ENCODE results near the gene UNC13B. TPM values are rescaled to one million over a fixed set of nuclear protein-coding genes. Genes with fewer than 3 reads are reported as not detected.

UNC13B gene
- total and polyA plus RNA-seq, 9 of the 15 experiments (the other 6 are each of a cell fraction or from before 2014, with no cell fraction given), result 2.4 to 11.5 (median 8.6) TPM

- POLR2A ChIA-PET, result no interaction called here
- H3K79me2 ChIP-seq (ENCODE audit: control insufficient read depth, insufficient read depth, low read length), result no peaks in the 10 kb centered on the region
- ATAC-seq, result no peak
- CTCF ChIA-PET (ENCODE audit: low intra/inter-chr PET ratio), result no interaction called here
- no peaks in the 10 kb centered on the region for H3K9me1 ChIP-seq (ENCODE audit: control insufficient read depth, insufficient read depth, low read length)
- no peaks in the 10 kb centered on the region for H3K27me3 ChIP-seq (ENCODE audit: control insufficient read depth in 2 of 2, insufficient read depth in 2 of 2, low read length in 2 of 2)
- WGBS (ENCODE audit: insufficient coverage, low coverage, missing lambda C conversion rate), result 25% methylated on average over 2 of the region's 2 CpGs
- no peak for DNase-seq (ENCODE audit: extremely low read depth in 1 of 4, low spot score in 3 of 4)
- H4K20me1 ChIP-seq (replicated peaks; ENCODE audit: control insufficient read depth, insufficient read depth, low read length), result no peaks in the 10 kb centered on the region
- intact Hi-C loops (cut with micrococcal nuclease) (no loop called here), in situ Hi-C loops (cut with MboI) (no loop called here)
- no peak overlapping the region for H3K27ac ChIP-seq (ENCODE audit: extremely low read depth, low read depth, low read length)
- no peak for FAIRE-seq
- TF ChIP-seq STAT5B (CRISPR knock-in tag; IDR thresholded peaks at IDR 0.05), result no peak
- TF ChIP-seq, protein P1, sequence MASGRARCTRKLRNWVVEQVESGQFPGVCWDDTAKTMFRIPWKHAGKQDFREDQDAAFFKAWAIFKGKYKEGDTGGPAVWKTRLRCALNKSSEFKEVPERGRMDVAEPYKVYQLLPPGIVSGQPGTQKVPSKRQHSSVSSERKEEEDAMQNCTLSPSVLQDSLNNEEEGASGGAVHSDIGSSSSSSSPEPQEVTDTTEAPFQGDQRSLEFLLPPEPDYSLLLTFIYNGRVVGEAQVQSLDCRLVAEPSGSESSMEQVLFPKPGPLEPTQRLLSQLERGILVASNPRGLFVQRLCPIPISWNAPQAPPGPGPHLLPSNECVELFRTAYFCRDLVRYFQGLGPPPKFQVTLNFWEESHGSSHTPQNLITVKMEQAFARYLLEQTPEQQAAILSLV (tag; IDR thresholded peaks at IDR 0.05), result no peak
- H3K4me2 ChIP-seq (ENCODE audit: insufficient read depth, low read length), result no peak overlapping the region
- H3K9ac ChIP-seq (ENCODE audit: insufficient read depth in 1 of 2, low read depth in 2 of 2, low read length in 2 of 2), result no peak overlapping the region
- H2AFZ ChIP-seq (ENCODE audit: low read depth, low read length), result no peak overlapping the region
- H3K36me3 ChIP-seq (ENCODE audit: control insufficient read depth, insufficient read depth, low read length), result no peaks in the 10 kb centered on the region
- BruUV-seq (replicated peaks), result no TSS peak
- H3K9me3 ChIP-seq (replicated peaks; ENCODE audit: control insufficient read depth, insufficient read depth, low read depth, low read length), result no peaks in the 10 kb centered on the region
- no peak overlapping the region for H3K4me3 ChIP-seq
- H3K4me1 ChIP-seq (replicated peaks in 1 of 2; ENCODE audit: control insufficient read depth in 2 of 2, insufficient read depth in 2 of 2, low read length in 2 of 2), result peaks cover 5 to 24% of the 10 kb centered on the region in 2 experiments; a peak in 3 of 5 replicates
These were observed 179.2 kb downstream of the UNC13B start for GRCh38 chr9:35341021-35341420.

DNA sequence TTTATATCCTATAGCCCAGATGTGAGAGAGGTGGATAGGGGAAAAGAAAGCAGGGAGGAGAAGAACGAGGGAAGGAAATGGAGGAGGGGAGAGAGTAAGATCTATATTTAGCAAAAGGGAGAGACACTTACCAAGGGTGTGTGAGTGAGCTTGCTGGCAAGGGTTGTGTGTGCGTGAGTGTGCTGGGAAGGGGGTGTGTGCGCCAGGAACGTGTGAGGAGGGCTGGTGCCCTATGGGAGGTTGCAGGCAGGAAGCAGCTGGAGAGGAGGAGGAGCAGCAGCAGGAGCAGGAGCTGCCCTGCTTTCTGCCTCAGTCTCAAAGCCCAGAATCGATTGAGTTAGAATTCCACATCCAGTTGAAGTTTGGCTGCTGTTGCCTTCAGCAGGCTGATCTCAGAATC is 179.8 kb downstream of the UNC13B start:
- in situ Hi-C loops (cut with MboI), result no loop called here
- intact Hi-C loops (cut with micrococcal nuclease), result no loop called here
- Histone ChIP-seq H3K9ac (ENCODE audit: insufficient read depth in 1 of 2, low read depth in 2 of 2, low read length in 2 of 2) (no peak overlapping the region), H3K9me3 (replicated peaks; ENCODE audit: control insufficient read depth, insufficient read depth, low read depth, low read length) (no peaks in the 10 kb centered on the region), H3K9me1 (ENCODE audit: control insufficient read depth, insufficient read depth, low read length) (no peaks in the 10 kb centered on the region), H3K27ac (ENCODE audit: extremely low read depth, low read depth, low read length) (no peak overlapping the region), H3K79me2 (ENCODE audit: control insufficient read depth, insufficient read depth, low read length) (no peaks in the 10 kb centered on the region), H3K4me1 (replicated peaks in 1 of 2; ENCODE audit: control insufficient read depth in 2 of 2, insufficient read depth in 2 of 2, low read length in 2 of 2) (peaks cover 5 to 24% of the 10 kb centered on the region in 2 experiments; a peak in 3 of 5 replicates), H3K4me3 (no peak overlapping the region), H4K20me1 (replicated peaks; ENCODE audit: control insufficient read depth, insufficient read depth, low read length) (no peaks in the 10 kb centered on the region), H2AFZ (ENCODE audit: low read depth, low read length) (no peak overlapping the region), H3K36me3 (ENCODE audit: control insufficient read depth, insufficient read depth, low read length) (no peaks in the 10 kb centered on the region), H3K4me2 (ENCODE audit: insufficient read depth, low read length) (no peak overlapping the region), H3K27me3 (ENCODE audit: control insufficient read depth in 2 of 2, insufficient read depth in 2 of 2, low read length in 2 of 2) (no peaks in the 10 kb centered on the region)
- POLR2A ChIA-PET, result interaction anchor here (0.6 kb wide), 1 partner anchor 398 kb away, joined by 3 read pairs; no protein-coding TSS in a partner anchor
- no TSS peak for BruUV-seq (replicated peaks)
- TF ChIP-seq TAF7 (tag; IDR thresholded peaks at IDR 0.05), result no peak
- TF ChIP-seq BDP1 (IDR thresholded peaks at IDR 0.05; ENCODE audit: insufficient read depth, insufficient read length), result no peak
- no peak for TF ChIP-seq HMG20A (CRISPR knock-in tag; conservative IDR thresholded peaks at IDR 0.05)
- TF ChIP-seq FOXA3 (CRISPR knock-in tag; conservative IDR thresholded peaks at IDR 0.05 in 1 of 2, IDR thresholded peaks at IDR 0.05 in 1 of 2), result no peak
- no peak for TF ChIP-seq C11orf30 (IDR thresholded peaks at IDR 0.05; ENCODE audit: low read depth)
- no peak for TF ChIP-seq HMGN3 (IDR thresholded peaks at IDR 0.05; ENCODE audit: borderline replicate concordance, extremely low read depth, insufficient read length, low read depth, low read length)
- no peak for TF ChIP-seq RFX1 (IDR thresholded peaks at IDR 0.05)
- no peak for TF ChIP-seq KAT8 (IDR thresholded peaks at IDR 0.05; ENCODE audit: low read depth)
- no peak for TF ChIP-seq ZNF717 (CRISPR knock-in tag; IDR thresholded peaks at IDR 0.05)
- 13% methylated on average over 1 of the region's 5 CpGs for WGBS (ENCODE audit: insufficient coverage, low coverage, missing lambda C conversion rate)
- FAIRE-seq (no peak), DNase-seq (ENCODE audit: extremely low read depth in 1 of 4, low spot score in 3 of 4) (no peak), ATAC-seq (no peak)
- CTCF ChIA-PET (ENCODE audit: low intra/inter-chr PET ratio), result interaction anchor here (0.5 kb wide), 1 partner anchor 212 kb away, joined by 4 read pairs; no protein-coding TSS in a partner anchor
